22Rv1 (cell line): ENCODE data around the gene IL19.

Experiments
- ZFX ChIP-seq: fragments of 450-650 bp; IDR thresholded peaks from 2 replicates; pipeline ENCODE4 v1.6.1; 2017; ENCODE audit warnings: antibody characterized with exemption, borderline replicate concordance
- TF ChIP-seq, protein P1 (sequence below): fragments of 450-650 bp; IDR thresholded peaks from 2 replicates; pipeline ENCODE4 v1.5.1; 2017; ENCODE audit warnings: mild to moderate bottlenecking

DNA sequence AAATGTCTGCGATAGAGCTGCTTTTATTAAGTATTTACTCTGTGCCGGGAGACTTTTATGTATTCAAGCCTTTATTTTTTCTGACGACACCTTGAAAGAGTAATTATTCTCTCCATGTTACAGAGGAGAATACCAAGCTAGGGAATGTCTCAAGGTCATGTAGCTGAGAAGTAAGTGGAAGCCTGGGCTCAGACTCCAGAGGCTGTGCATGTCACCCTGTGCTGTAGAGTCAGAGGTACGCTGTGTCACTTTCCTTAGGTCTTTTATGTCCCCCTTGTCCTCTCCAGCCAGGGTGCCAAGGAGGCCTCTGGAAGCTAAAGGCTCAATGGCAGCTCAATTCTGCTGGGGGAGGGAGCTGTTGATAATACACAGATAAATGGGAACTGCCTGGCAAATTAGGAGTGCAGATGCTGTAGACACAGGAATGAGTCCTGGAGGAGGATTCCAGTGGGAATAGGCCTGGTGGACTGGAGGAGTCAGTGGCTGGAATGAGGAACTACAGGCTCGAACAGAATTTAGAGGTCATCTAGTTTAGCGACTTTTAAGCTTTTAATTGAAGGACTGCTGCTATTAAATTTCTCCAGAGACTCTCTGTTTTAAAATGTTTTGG, 9.3 kb upstream of the IL19 start:
- TF ChIP-seq, protein P1, sequence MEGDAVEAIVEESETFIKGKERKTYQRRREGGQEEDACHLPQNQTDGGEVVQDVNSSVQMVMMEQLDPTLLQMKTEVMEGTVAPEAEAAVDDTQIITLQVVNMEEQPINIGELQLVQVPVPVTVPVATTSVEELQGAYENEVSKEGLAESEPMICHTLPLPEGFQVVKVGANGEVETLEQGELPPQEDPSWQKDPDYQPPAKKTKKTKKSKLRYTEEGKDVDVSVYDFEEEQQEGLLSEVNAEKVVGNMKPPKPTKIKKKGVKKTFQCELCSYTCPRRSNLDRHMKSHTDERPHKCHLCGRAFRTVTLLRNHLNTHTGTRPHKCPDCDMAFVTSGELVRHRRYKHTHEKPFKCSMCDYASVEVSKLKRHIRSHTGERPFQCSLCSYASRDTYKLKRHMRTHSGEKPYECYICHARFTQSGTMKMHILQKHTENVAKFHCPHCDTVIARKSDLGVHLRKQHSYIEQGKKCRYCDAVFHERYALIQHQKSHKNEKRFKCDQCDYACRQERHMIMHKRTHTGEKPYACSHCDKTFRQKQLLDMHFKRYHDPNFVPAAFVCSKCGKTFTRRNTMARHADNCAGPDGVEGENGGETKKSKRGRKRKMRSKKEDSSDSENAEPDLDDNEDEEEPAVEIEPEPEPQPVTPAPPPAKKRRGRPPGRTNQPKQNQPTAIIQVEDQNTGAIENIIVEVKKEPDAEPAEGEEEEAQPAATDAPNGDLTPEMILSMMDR, result no peak
- TF ChIP-seq ZFX, result no peak
